Uterus (tissue), 4 donors: ENCODE measurements around the gene LRP1B. TPM values are rescaled to one million over a fixed set of nuclear protein-coding genes. Genes with fewer than 3 reads are reported as not detected.

Experiments
- DNase-seq, 2 donors: peaks; one replicate each; pipeline ENCODE4 v3.0.0-alpha.2; 2019 to 2020
- H3K27ac ChIP-seq, 2 donors: fragments of 200-600 bp; sonication (generic); 1 replicate in 1 of 2; 2 replicates in 1 of 2; pipeline ENCODE4 v1.5.1; 2016 to 2018
- H3K27me3 ChIP-seq, 2 donors: fragments of 200-600 bp; sonication (generic); one replicate each; pipeline ENCODE4 v1.5.1; 2018 to 2019; ENCODE audit warnings: control low read depth in 1 of 2
- H3K36me3 ChIP-seq, 2 donors: fragments of 200-600 bp; sonication (generic); one replicate each; pipeline ENCODE4 v1.5.1; 2019; ENCODE audit warnings: control low read depth in 1 of 2
- H3K4me1 ChIP-seq, 2 donors: fragments of 200-600 bp; sonication (generic); one replicate each; pipeline ENCODE4 v1.5.1; 2018 to 2019; ENCODE audit warnings: control low read depth in 1 of 2
- H3K4me3 ChIP-seq, 2 donors: fragments of 200-600 bp; sonication (generic); 1 replicate in 1 of 2; 2 replicates in 1 of 2; pipeline ENCODE4 v1.5.1; 2018 to 2019; ENCODE audit warnings: mild to moderate bottlenecking in 1 of 2
- H3K9me3 ChIP-seq, 2 donors: fragments of 200-600 bp; sonication (generic); one replicate each; pipeline ENCODE4 v1.5.1; 2019; ENCODE audit warnings: control low read depth in 1 of 2
- CTCF ChIP-seq, 4 experiments: fragments of 200-600 bp in 2 of 4; fragments of 450-650 bp in 2 of 4; sonication (generic) in 2 of 4; IDR thresholded peaks; one replicate each; pipeline ENCODE4 v1.5.1; 2016 to 2019; ENCODE audit warnings: antibody characterized with exemption in 4 of 4, mild to moderate bottlenecking in 2 of 4, moderate library complexity in 1 of 4
- POLR2A ChIP-seq, 2 donors: fragments of 450-650 bp; IDR thresholded peaks; one replicate each; pipeline ENCODE4 v1.6.1; 2016; ENCODE audit warnings: antibody characterized with exemption in 2 of 2, mild to moderate bottlenecking in 1 of 2, moderate library complexity in 1 of 2
- intact Hi-C: fragments of 100-400 bp; cut with DNase I; formaldehyde crosslinking; loops from one replicate; pipeline ENCODE4 v1.15.1; 2023; ENCODE audit warnings: low total_unique reads
- total RNA-seq, 4 donors: library from RNA; depleted of rRNA in 3 of 4; stranded (reverse); fragments of >200 nt in 3 of 4; gene quantifications; one replicate each; pipeline versions ENCODE4 v1.1.0 to v1.2.4, GENCODE V29; 2014 to 2023
- donor health status: DM: yes; HTN: yes; CAD: no.

The LRP1B gene
- total RNA-seq, 4 donors from 2014 or later: 0.29 to 7.3 (median 0.79) TPM; not detected in 1

GRCh38 chr2:142076317-142076716 lies 54.5 kb downstream of the LRP1B start:
- TF ChIP-seq POLR2A (IDR thresholded peaks at IDR 0.05): no peak
- TF ChIP-seq CTCF (IDR thresholded peaks at IDR 0.05): no peak
- intact Hi-C loops: no loop called here
- Histone ChIP-seq H3K27me3 (no peaks in the 10 kb centered on the region), H3K36me3 (no peaks in the 10 kb centered on the region), H3K4me3 (no peak overlapping the region), H3K4me1 (no peaks in the 10 kb centered on the region), H3K9me3 (no peaks in the 10 kb centered on the region), H3K27ac (no peak overlapping the region)
- DNase-seq: no peak

- Histone ChIP-seq H3K4me1 (no peaks in the 10 kb centered on the region), H3K9me3 (no peaks in the 10 kb centered on the region), H3K4me3 (no peak overlapping the region), H3K27me3 (no peaks in the 10 kb centered on the region), H3K27ac (no peak overlapping the region), H3K36me3 (no peaks in the 10 kb centered on the region)
- no peak for TF ChIP-seq CTCF (IDR thresholded peaks at IDR 0.05)
- no peak for TF ChIP-seq POLR2A (IDR thresholded peaks at IDR 0.05)
- intact Hi-C loops: no loop called here
- no peak for DNase-seq
These were observed 55.0 kb downstream of the LRP1B start for GRCh38 chr2:142075826-142076225.

GRCh38 chr2:142069251-142069888 lies 61.4 kb downstream of the LRP1B start:
- Histone ChIP-seq H3K4me1 (no peaks in the 10 kb centered on the region), H3K27me3 (no peaks in the 10 kb centered on the region), H3K9me3 (no peaks in the 10 kb centered on the region), H3K36me3 (no peaks in the 10 kb centered on the region), H3K27ac (no peak overlapping the region), H3K4me3 (no peak overlapping the region)
- no peak for DNase-seq
- TF ChIP-seq CTCF (IDR thresholded peaks at IDR 0.05) (no peak), POLR2A (IDR thresholded peaks at IDR 0.05) (no peak)
- intact Hi-C loops: no loop called here

GRCh38 chr2:142065700-142066099 lies 65.1 kb downstream of the LRP1B start:
- H3K27me3 ChIP-seq: no peaks in the 10 kb centered on the region
- no peak overlapping the region for H3K27ac ChIP-seq
- intact Hi-C loops: no loop called here
- H3K4me1 ChIP-seq: no peaks in the 10 kb centered on the region
- no peak for DNase-seq
- H3K9me3 ChIP-seq: no peaks in the 10 kb centered on the region
- H3K36me3 ChIP-seq: no peaks in the 10 kb centered on the region
- no peak for TF ChIP-seq CTCF (IDR thresholded peaks at IDR 0.05)
- TF ChIP-seq POLR2A (IDR thresholded peaks at IDR 0.05): no peak
- H3K4me3 ChIP-seq: no peak overlapping the region

GRCh38 chr2:142065156-142065555 lies 65.7 kb downstream of the LRP1B start:
- H3K36me3 ChIP-seq: no peaks in the 10 kb centered on the region
- no peaks in the 10 kb centered on the region for H3K27me3 ChIP-seq
- H3K9me3 ChIP-seq: no peaks in the 10 kb centered on the region
- no peak overlapping the region for H3K27ac ChIP-seq
- H3K4me1 ChIP-seq: no peaks in the 10 kb centered on the region
- no peak for TF ChIP-seq POLR2A (IDR thresholded peaks at IDR 0.05)
- TF ChIP-seq CTCF (IDR thresholded peaks at IDR 0.05): no peak
- DNase-seq: no peak
- intact Hi-C loops: no loop called here
- H3K4me3 ChIP-seq: no peak overlapping the region
